NCI-H748 (cell line): Measurements from ENCODE around the gene FHAD1.
A peak's percentile ranks its signal among the peaks of the same experiment; 100 is the strongest.
"Not testable (repeated sequence)": the region's sequence is repeated elsewhere in the genome, so short reads cannot be mapped to it uniquely, and the experiment has no call there.

ENCODE experiments used
- DNase-seq: peaks from one replicate; lab custom pipeline; 2025; ENCODE audit not compliant: unreplicated experiment; lab: John Stamatoyannopoulos, UW

FHAD1 gene

GRCh38 chr1:15275921-15276683 lies 29.1 kb downstream of the FHAD1 start:
- DNase-seq, result no peak

GRCh38 chr1:15276691-15277446 lies 29.8 kb downstream of the FHAD1 start:
- no peak for DNase-seq

- no peak for DNase-seq
Measured at GRCh38 chr1:15277447-15277838, 30.4 kb downstream of the FHAD1 start.

GRCh38 chr1:15277933-15278332 lies 30.9 kb downstream of the FHAD1 start:
- no peak for DNase-seq

GRCh38 chr1:15279576-15280230 lies 32.7 kb downstream of the FHAD1 start:
- DNase-seq, result no peak

GRCh38 chr1:15280416-15280815 lies 33.4 kb downstream of the FHAD1 start:
- DNase-seq, result no peak

GRCh38 chr1:15282038-15282437 lies 35.0 kb downstream of the FHAD1 start:
- DNase-seq, result no peak

GRCh38 chr1:15282810-15283474 lies 35.9 kb downstream of the FHAD1 start:
- DNase-seq, result peak; percentile 48

- DNase-seq, result no peak
Measured at GRCh38 chr1:15283526-15283925, 36.5 kb downstream of the FHAD1 start.

GRCh38 chr1:15286452-15286851 lies 39.4 kb downstream of the FHAD1 start:
- no peak for DNase-seq

GRCh38 chr1:15287035-15287979 lies 40.3 kb downstream of the FHAD1 start:
- no peak for DNase-seq

GRCh38 chr1:15288173-15288926 lies 41.3 kb downstream of the FHAD1 start:
- no peak for DNase-seq

GRCh38 chr1:15289251-15289651 lies 42.2 kb downstream of the FHAD1 start:
- DNase-seq, result no peak

GRCh38 chr1:15290382-15290781 lies 43.4 kb downstream of the FHAD1 start:
- no peak for DNase-seq

- no peak for DNase-seq
Measured at GRCh38 chr1:15295696-15296095, 48.7 kb downstream of the FHAD1 start.

GRCh38 chr1:15296585-15297321 lies 49.7 kb downstream of the FHAD1 start:
- no peak for DNase-seq

- DNase-seq, result not testable (repeated sequence)
Measured at GRCh38 chr1:15297975-15298374, 51.0 kb downstream of the FHAD1 start.

GRCh38 chr1:15299179-15299578 lies 52.2 kb downstream of the FHAD1 start:
- DNase-seq, result no peak

- DNase-seq, result no peak
Measured at GRCh38 chr1:15299806-15300205, 52.8 kb downstream of the FHAD1 start.
